K562 (cell line): ENCODE results near the gene LRRN3. TPM values are rescaled to one million over a fixed set of nuclear protein-coding genes. Genes with fewer than 3 reads are reported as not detected.

Source experiments
- ATAC-seq: fragments of 200-7000 bp; cut with Tn5 transposase; 3 replicates; pipeline ENCODE4 v1.9.1; 2020; ENCODE audit warnings: moderate library complexity
- BruUV-seq: library from RNA; stranded (reverse); fragments of 400-500 nt; replicated peaks from 2 replicates; lab custom pipeline; 2021; lab: Mats Ljungman, UMichigan
- CTCF ChIA-PET: fragments of 300-600 bp; formaldehyde crosslinking; extraction: SDS; loops from one replicate; lab custom pipeline; 2021; ENCODE audit warnings: low intra/inter-chr PET ratio; lab: Yijun Ruan, JAX
- POLR2A ChIA-PET: fragments of 300-600, 350-650 bp; sonication (Branson Sonifier 250); formaldehyde crosslinking; extraction: SDS; loops from one replicate; lab custom pipeline; 2021; ENCODE audit warnings: antibody characterized with exemption, inconsistent platforms; lab: Yijun Ruan, JAX
- DNase-seq, 4 experiments: peaks; one replicate each; pipeline versions ENCODE4 v3.0.0 to v3.0.0-alpha.2; 2011 to 2018; ENCODE audit warnings: low spot score in 3 of 4, mixed read lengths in 3 of 4; ENCODE audit errors: extremely low read depth in 1 of 4
- FAIRE-seq: peaks from 2 replicates; lab custom pipeline; 2011; peaks lifted over from hg19 to GRCh38; lab: Jason Lieb, UNC
- H2AFZ ChIP-seq: 2 replicates; pipeline ENCODE4 v1.6.0; 2011; ENCODE audit warnings: low read depth, low read length, control low read depth, inconsistent platforms
- H3K27ac ChIP-seq: fragments of 200-600 bp; 3 replicates; pipeline ENCODE4 v1.8.0; 2011; ENCODE audit warnings: low read depth, mild to moderate bottlenecking, control low read depth, inconsistent platforms, low read length, moderate library complexity, mixed read lengths; ENCODE audit errors: extremely low read depth
- H3K27me3 ChIP-seq, 2 experiments: fragments of 300-600 bp in 1 of 2; 2 replicates in 1 of 2; 3 replicates in 1 of 2; pipeline versions ENCODE4 v1.6.0 to v1.8.0; 2011; ENCODE audit warnings: inconsistent platforms in 2 of 2, low read length in 2 of 2, mild to moderate bottlenecking in 1 of 2, mixed read lengths in 1 of 2, moderate library complexity in 1 of 2; ENCODE audit not compliant: control insufficient read depth in 2 of 2, insufficient read depth in 2 of 2
- H3K36me3 ChIP-seq: fragments of 300-600 bp; 3 replicates; pipeline ENCODE4 v1.8.0; 2011; ENCODE audit warnings: mild to moderate bottlenecking, low read length, inconsistent platforms; ENCODE audit not compliant: control insufficient read depth, insufficient read depth
- H3K4me1 ChIP-seq, 2 experiments: fragments of 200-600 bp in 1 of 2; replicated peaks in 1 of 2; 2 replicates in 1 of 2; 3 replicates in 1 of 2; pipeline versions ENCODE4 v1.5.1 to v1.8.0; 2011; ENCODE audit warnings: inconsistent platforms in 2 of 2, low read length in 2 of 2, mild to moderate bottlenecking in 1 of 2, mixed read lengths in 1 of 2, moderate library complexity in 1 of 2; ENCODE audit not compliant: control insufficient read depth in 2 of 2, insufficient read depth in 2 of 2
- H3K4me2 ChIP-seq: 2 replicates; pipeline ENCODE4 v1.6.1; 2011; ENCODE audit warnings: low read length, control low read depth, inconsistent platforms, mixed read lengths; ENCODE audit not compliant: insufficient read depth
- H3K4me3 ChIP-seq: fragments of 200-600 bp; sonication (generic), shearing (Covaris generic); 2 replicates; pipeline ENCODE4 v1.5.1; 2016; ENCODE audit warnings: control low read depth, inconsistent platforms
- H3K79me2 ChIP-seq: fragments of 200-600 bp; 3 replicates; pipeline ENCODE4 v1.8.0; 2011; ENCODE audit warnings: low read length, inconsistent platforms; ENCODE audit not compliant: control insufficient read depth, insufficient read depth
- H3K9ac ChIP-seq, 2 experiments: 2 replicates each; pipeline versions ENCODE4 v1.6.0 to v1.6.1; 2011; ENCODE audit warnings: low read depth in 2 of 2, low read length in 2 of 2, control low read depth in 1 of 2, inconsistent platforms in 1 of 2, mild to moderate bottlenecking in 1 of 2, mixed read lengths in 1 of 2; ENCODE audit not compliant: insufficient read depth in 1 of 2
- H3K9me1 ChIP-seq: one replicate; pipeline ENCODE4 v1.6.0; 2011; ENCODE audit warnings: inconsistent platforms, mild to moderate bottlenecking, low read length, moderate library complexity; ENCODE audit not compliant: control insufficient read depth, insufficient read depth
- H3K9me3 ChIP-seq: replicated peaks from 2 replicates; pipeline ENCODE4 v1.5.1; 2011; ENCODE audit warnings: low read depth, low read length, inconsistent platforms; ENCODE audit not compliant: control insufficient read depth, insufficient read depth
- H4K20me1 ChIP-seq: replicated peaks from 2 replicates; pipeline ENCODE4 v1.6.1; 2011; ENCODE audit warnings: low read length, inconsistent platforms, mixed read lengths; ENCODE audit not compliant: control insufficient read depth, insufficient read depth
- E2F6 ChIP-seq, 2 experiments: IDR thresholded peaks; 2 replicates each; pipeline ENCODE4 v1.6.1; 2011; ENCODE audit warnings: borderline replicate concordance in 1 of 2, control low read depth in 1 of 2, low read depth in 1 of 2, low read length in 1 of 2, mild to moderate bottlenecking in 1 of 2, mixed read lengths in 1 of 2, moderate library complexity in 1 of 2; ENCODE audit not compliant: insufficient read depth in 1 of 2, insufficient read length in 1 of 2, poor library complexity in 1 of 2, severe bottlenecking in 1 of 2; ENCODE audit errors: extremely low read depth in 1 of 2
- EP300 ChIP-seq: IDR thresholded peaks from 2 replicates; pipeline ENCODE4 v1.6.1; 2012; ENCODE audit warnings: low read length, improper control_type of control experiment
- HDAC6 ChIP-seq: IDR thresholded peaks from 2 replicates; pipeline ENCODE4 v1.6.1; 2012; ENCODE audit warnings: low read depth, mild to moderate bottlenecking, control low read depth, inconsistent platforms, low read length, moderate library complexity
- PATZ1 ChIP-seq: fragments of 250-450 bp; sonication (Bioruptor Pico); IDR thresholded peaks from 2 replicates; pipeline ENCODE4 v1.5.0; 2020; ENCODE audit warnings: mild to moderate bottlenecking, borderline replicate concordance
- POLR2H ChIP-seq: IDR thresholded peaks from 2 replicates; pipeline ENCODE4 v1.6.1; 2016; ENCODE audit warnings: missing genetic modification characterization, low read depth, mild to moderate bottlenecking, control low read depth, missing compliant biosample characterization, moderate library complexity
- PTTG1 ChIP-seq: fragments of 450-650 bp; IDR thresholded peaks from 2 replicates; pipeline ENCODE4 v1.6.1; 2016; ENCODE audit warnings: low read depth, mild to moderate bottlenecking, missing genetic modification characterization, missing compliant biosample characterization
- ZNF175 ChIP-seq: fragments of 200-800 bp; sonication (Bioruptor generic); IDR thresholded peaks from 2 replicates; pipeline ENCODE4 v1.6.1; 2016; ENCODE audit warnings: low read depth, mild to moderate bottlenecking, missing genetic modification characterization, missing compliant biosample characterization
- ZNF398 ChIP-seq: fragments of 250-450 bp; sonication (Bioruptor Pico); IDR thresholded peaks from 2 replicates; pipeline ENCODE4 v1.8.0; 2021; ENCODE audit warnings: moderate library complexity, mild to moderate bottlenecking, inconsistent platforms
- ZNF699 ChIP-seq: fragments of 250-450 bp; sonication (Bioruptor Pico); IDR thresholded peaks from 2 replicates; pipeline ENCODE4 v1.8.0; 2021; ENCODE audit warnings: mild to moderate bottlenecking, moderate library complexity; ENCODE audit not compliant: insufficient replicate concordance
- WGBS: fragments of 100-300 bp; shearing (Covaris generic); methylation state at CpG from one replicate; pipeline ENCODE4 v1.1.6; 2016; ENCODE audit warnings: low coverage, mixed read lengths; ENCODE audit not compliant: insufficient coverage; ENCODE audit errors: missing lambda C conversion rate; 5-methylcytosine and 5-hydroxymethylcytosine counted together
- in situ Hi-C: fragments of 300-500 bp; cut with MboI; formaldehyde crosslinking; loops from 4 replicates; pipeline ENCODE4 v1.15.0; 2018; ENCODE audit warnings: inconsistent platforms, mixed read lengths
- intact Hi-C: fragments of 100-400 bp; cut with micrococcal nuclease; formaldehyde crosslinking; loops from 2 replicates; pipeline ENCODE4 v1.14.2; 2022
- polyA plus RNA-seq, 8 experiments: library from polyadenylated mRNA; depleted of rRNA in 4 of 8; stranded (reverse) in 5 of 8; unstranded in 3 of 8; fragments of >200 nt; fragmentation: Nextera tagmentation in 2 of 8; fragmentation: Illumina TruSeq in 1 of 8; extraction: Ambion mirVana in 2 of 8; extraction: Trizol in 1 of 8; gene quantifications; 2 replicates each; pipeline versions ENCODE4 v1.2.1 to v1.2.3, GENCODE V29; 2011 to 2014; ENCODE audit warnings: inconsistent platforms in 1 of 8, missing spikeins in 1 of 8
- total RNA-seq, 7 experiments: library from RNA; depleted of rRNA in 6 of 7; stranded (reverse); fragments of >200 nt in 6 of 7; fragmentation: Illumina TruSeq in 2 of 7; extraction: Trizol in 2 of 7; gene quantifications; 2 replicates each; pipeline versions ENCODE4 v1.2.1 to v1.2.3, GENCODE V29; 2011 to 2021; ENCODE audit warnings: low replicate concordance in 1 of 7

Gene LRRN3
- total and polyA plus RNA-seq, 9 of the 15 experiments (the other 6 are each of a cell fraction or from before 2014, with no cell fraction given) = 0.05 to 1.00 (median 0.20) TPM; not detected in 1

- Histone ChIP-seq H3K79me2 (no peaks in the 10 kb centered on the region), H3K9me3 (no peaks in the 10 kb centered on the region), H3K27me3 (no peaks in the 10 kb centered on the region), H2AFZ (no peak overlapping the region), H3K9me1 (no peaks in the 10 kb centered on the region), H3K4me2 (no peak overlapping the region), H3K9ac (no peak overlapping the region), H3K4me1 (no peaks in the 10 kb centered on the region), H3K36me3 (no peaks in the 10 kb centered on the region), H4K20me1 (no peaks in the 10 kb centered on the region), H3K4me3 (no peak overlapping the region), H3K27ac (no peak overlapping the region)
- FAIRE-seq = no peak
- no peak for DNase-seq
- ChIA-PET CTCF (no interaction called here), POLR2A (no interaction called here)
- intact Hi-C loops = no loop called here
- in situ Hi-C loops = no loop called here
- no peak for ATAC-seq
- 54% methylated on average over 3 of the region's 3 CpGs for WGBS
- no peak for TF ChIP-seq ZNF398 (CRISPR knock-in tag)
- no peak for TF ChIP-seq EP300
- no peak for TF ChIP-seq E2F6 (IDR thresholded peaks at IDR 0.05; ENCODE audit: borderline replicate concordance in 1 of 2, extremely low read depth in 1 of 2, insufficient read depth in 1 of 2, insufficient read length in 1 of 2, low read depth in 1 of 2, low read length in 1 of 2, poor library complexity in 1 of 2, severe bottlenecking in 1 of 2)
- TF ChIP-seq PATZ1 (CRISPR knock-in tag) = no peak
- no peak for TF ChIP-seq PTTG1 (tag)
- TF ChIP-seq ZNF175 (CRISPR knock-in tag) = no peak
- TF ChIP-seq POLR2H (tag) = no peak
- TF ChIP-seq HDAC6 = no peak
- no peak for TF ChIP-seq ZNF699 (CRISPR knock-in tag)
- no TSS peak for BruUV-seq
Observed at GRCh38 chr7:111105269-111105668, 14.3 kb downstream of the LRRN3 start.
